HEK293T (cell line): ENCODE measurements around the gene FAF2.

Experiments used
- ARNT ChIP-seq: fragments of 450-650 bp; IDR thresholded peaks from 2 replicates; pipeline ENCODE4 v1.6.1; 2017; ENCODE audit warnings: mild to moderate bottlenecking
- BHLHE40 ChIP-seq: fragments of 450-650 bp; IDR thresholded peaks from 2 replicates; pipeline ENCODE4 v1.6.1; 2016; ENCODE audit warnings: mild to moderate bottlenecking, moderate library complexity, borderline replicate concordance
- FOXA1 ChIP-seq: fragments of 450-650 bp; IDR thresholded peaks from 2 replicates; pipeline ENCODE4 v1.6.1; 2016; ENCODE audit warnings: mild to moderate bottlenecking
- FOXK2 ChIP-seq: fragments of 450-650 bp; IDR thresholded peaks from 2 replicates; pipeline ENCODE4 v1.6.1; 2016; ENCODE audit warnings: mild to moderate bottlenecking
- FOXM1 ChIP-seq: fragments of 450-650 bp; IDR thresholded peaks from 2 replicates; pipeline ENCODE4 v1.6.1; 2017; ENCODE audit warnings: mild to moderate bottlenecking, borderline replicate concordance
- HDGF ChIP-seq: fragments of 450-650 bp; IDR thresholded peaks from 2 replicates; pipeline ENCODE4 v1.6.1; 2017; ENCODE audit warnings: antibody characterized with exemption, borderline replicate concordance
- L3MBTL2 ChIP-seq: fragments of 450-650 bp; conservative IDR thresholded peaks from 2 replicates; pipeline ENCODE4 v1.6.1; 2016; ENCODE audit warnings: mild to moderate bottlenecking
- LEF1 ChIP-seq: fragments of 450-650 bp; IDR thresholded peaks from 2 replicates; pipeline ENCODE4 v1.6.1; 2017; ENCODE audit warnings: mild to moderate bottlenecking, borderline replicate concordance
- NFRKB ChIP-seq: fragments of 450-650 bp; IDR thresholded peaks from 2 replicates; pipeline ENCODE4 v1.6.1; 2016; ENCODE audit warnings: mild to moderate bottlenecking, moderate library complexity
- PKNOX1 ChIP-seq: fragments of 450-650 bp; IDR thresholded peaks from 2 replicates; pipeline ENCODE4 v1.6.1; 2016
- SP1 ChIP-seq: fragments of 450-650 bp; IDR thresholded peaks from 2 replicates; pipeline ENCODE4 v1.6.1; 2017
- SUZ12 ChIP-seq: fragments of 450-650 bp; IDR thresholded peaks from 2 replicates; pipeline ENCODE4 v1.6.1; 2016; ENCODE audit warnings: mild to moderate bottlenecking
- TARDBP ChIP-seq: fragments of 450-650 bp; IDR thresholded peaks from 2 replicates; pipeline ENCODE4 v1.6.1; 2016
- ZNF384 ChIP-seq: fragments of 450-650 bp; IDR thresholded peaks from 2 replicates; pipeline ENCODE4 v1.6.1; 2016

GRCh38 chr5:176521286-176521685 lies 73.1 kb downstream of the FAF2 start:
- TF ChIP-seq FOXA1 (no peak), TARDBP (no peak), NFRKB (no peak), HDGF (no peak), FOXM1 (no peak), BHLHE40 (no peak), SUZ12 (no peak), PKNOX1 (no peak), LEF1 (no peak), ZNF384 (no peak), SP1 (no peak), FOXK2 (no peak), ARNT (no peak), L3MBTL2 (no peak)
